GM18951 (cell line): ENCODE measurements around the gene COL5A1.

Experiments used
- POLR2A ChIP-seq: IDR thresholded peaks from 4 replicates; pipeline ENCODE4 v1.6.1; 2011; ENCODE audit warnings: mild to moderate bottlenecking; ENCODE audit not compliant: insufficient read length, insufficient read depth; ENCODE audit errors: extremely low read depth
- in situ Hi-C: fragments of 300-500 bp; cut with MboI; formaldehyde crosslinking; loops from one replicate; pipeline ENCODE4 v1.12.0; 2022; ENCODE audit warnings: low sequenced_read_pairs, mixed read lengths, inconsistent platforms; ENCODE audit not compliant: unreplicated experiment

Gene COL5A1

GRCh38 chr9:134833294-134833880 lies 191.8 kb downstream of the COL5A1 start:
- no peak for TF ChIP-seq POLR2A
- in situ Hi-C loops, result no loop called here

DNA sequence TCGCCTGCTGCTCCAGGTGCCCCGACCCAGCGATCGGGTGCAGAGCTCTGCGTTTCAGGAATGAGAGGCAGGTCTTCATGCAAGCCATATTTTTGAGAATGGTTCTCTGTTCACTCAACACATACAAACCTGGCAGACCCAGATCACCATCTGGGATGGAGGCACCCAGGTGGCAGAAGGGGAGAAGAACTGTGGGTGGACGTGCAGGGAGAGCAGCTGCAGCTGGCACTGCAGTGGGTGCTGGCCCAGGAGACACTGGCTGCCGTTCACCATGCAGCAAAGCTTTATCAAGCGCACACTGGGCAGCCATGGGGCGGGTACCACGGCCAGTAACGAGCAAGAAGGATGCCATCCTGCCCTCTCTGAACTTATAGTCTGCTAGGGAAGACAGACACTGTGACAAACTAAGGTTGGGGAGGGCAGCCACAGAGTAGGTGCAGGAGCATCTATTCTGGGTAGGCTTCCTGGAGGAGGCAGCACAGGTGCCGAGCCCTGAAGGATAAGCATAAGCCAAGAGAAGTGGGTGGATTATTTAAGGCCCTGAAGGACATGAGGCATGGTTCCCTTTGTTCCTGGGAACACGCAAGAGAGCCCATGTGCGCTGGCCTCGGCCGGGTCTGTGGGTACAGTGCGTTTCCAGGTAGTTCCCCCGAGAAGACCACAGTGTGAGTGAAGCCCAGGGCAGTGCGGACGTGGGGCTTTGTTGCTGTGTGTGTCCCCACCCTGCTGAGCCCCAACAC lies 192.8 kb downstream of the COL5A1 start:
- in situ Hi-C loops, result no loop called here
- no peak for TF ChIP-seq POLR2A

GRCh38 chr9:134834957-134835419 lies 193.4 kb downstream of the COL5A1 start:
- TF ChIP-seq POLR2A, result no peak
- in situ Hi-C loops, result no loop called here

DNA sequence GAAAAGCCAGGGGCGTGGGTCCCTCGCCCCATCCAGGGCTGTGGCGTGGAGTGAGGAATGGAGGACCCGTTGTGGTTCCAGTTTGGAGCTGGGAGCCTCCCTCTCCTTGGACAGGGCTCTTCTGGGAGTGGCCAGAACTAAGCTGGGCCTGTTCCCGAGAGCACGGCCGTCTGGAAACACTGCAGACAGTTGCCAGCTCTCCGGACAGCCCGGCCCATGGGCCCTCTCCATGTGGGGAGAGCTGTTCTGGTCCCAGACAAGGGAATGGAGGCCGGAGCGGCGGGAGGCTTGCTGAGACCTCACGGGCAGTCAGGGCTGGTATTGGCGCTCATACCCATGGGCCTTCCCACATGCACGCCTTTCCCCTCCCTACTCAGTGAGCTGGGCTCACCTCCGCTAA lies 193.8 kb downstream of the COL5A1 start:
- TF ChIP-seq POLR2A, result no peak
- in situ Hi-C loops, result no loop called here

GRCh38 chr9:134835987-134836386 lies 194.4 kb downstream of the COL5A1 start:
- no peak for TF ChIP-seq POLR2A
- in situ Hi-C loops, result no loop called here

DNA sequence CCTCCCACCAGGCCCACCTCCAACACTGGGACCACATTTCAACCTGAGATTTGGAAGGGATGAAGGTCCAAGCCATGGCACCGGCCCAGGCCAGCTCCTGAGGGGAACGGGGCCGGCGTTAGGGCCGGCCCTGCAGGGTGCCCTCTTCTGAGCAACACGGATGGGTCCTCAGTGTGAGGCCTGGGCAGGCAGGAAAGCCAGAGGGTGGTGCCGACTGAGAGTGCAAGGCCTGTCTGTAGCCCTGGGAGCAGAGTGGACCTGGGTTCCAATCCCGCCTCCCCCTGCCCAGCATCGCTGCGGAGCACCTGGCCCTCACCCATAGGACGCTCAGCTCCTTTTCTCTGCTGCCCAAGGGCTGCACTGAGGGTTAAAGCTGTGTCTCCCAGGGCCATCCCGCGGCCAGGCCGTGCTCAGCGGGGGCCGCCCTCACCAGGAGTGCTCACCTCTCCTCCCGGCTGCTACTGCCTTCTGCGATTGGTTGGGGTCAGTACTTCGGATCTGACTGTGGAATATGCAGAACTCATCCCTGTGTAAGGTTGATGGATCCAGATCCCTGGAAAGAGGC lies 194.9 kb downstream of the COL5A1 start:
- in situ Hi-C loops, result no loop called here
- no peak for TF ChIP-seq POLR2A

DNA sequence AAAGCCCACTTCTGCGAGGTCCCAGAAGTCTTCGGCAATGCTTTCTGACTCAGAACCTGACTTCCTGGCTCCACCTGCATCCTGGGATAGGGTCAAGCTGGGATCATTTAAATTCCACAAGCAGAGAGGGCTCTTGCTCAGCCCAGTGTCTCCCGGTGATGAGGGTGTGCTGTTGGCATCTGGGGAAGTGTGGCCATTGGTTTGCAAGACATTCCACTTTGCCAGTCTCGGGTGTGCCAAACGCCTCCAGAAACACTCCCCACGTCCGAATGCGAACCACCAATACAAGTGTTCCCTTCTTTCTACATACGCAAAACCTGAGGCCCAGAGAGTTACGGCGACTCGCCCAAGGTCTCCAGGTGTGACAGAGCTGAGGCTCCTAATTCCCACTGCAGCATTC lies 195.9 kb downstream of the COL5A1 start:
- in situ Hi-C loops, result no loop called here

DNA sequence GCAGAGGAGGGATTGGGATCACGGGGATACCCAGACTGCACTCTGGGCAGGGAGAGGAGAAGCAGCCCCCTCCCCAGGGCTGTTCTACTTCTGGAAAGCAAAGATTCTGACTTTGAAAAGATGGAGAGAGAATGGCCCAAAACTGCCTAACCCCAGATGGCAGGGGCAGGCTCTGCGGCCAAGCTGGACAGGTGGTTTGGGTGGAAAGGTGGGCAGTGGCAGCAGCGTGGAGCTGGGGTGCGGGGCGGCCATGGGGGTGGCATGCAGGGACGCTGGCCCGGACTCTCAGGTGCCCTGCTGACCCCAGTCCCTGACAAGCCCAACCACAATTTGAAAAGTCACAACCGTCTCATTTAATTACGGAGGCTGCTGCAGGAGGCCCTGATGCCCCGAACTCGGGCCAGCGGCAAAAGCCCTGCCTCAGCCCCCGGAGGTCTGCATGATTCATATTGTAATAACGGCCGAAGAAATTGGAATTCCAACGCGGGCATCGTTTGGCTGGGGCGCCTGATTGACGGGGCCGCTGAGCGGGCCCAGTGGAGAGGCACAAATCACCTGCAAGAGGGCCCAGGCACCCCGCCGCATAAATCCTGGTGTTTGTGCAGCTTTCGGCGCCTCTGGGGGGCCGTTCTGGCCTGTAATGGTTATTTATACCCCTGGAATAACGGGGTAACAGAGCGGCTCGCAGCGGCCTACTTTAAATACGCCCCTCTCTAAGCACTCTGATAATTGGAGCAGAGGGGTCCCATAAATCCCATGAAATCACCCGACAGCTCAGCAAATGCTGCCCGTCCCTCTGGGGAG lies 197.2 kb downstream of the COL5A1 start:
- in situ Hi-C loops, result no loop called here
- no peak for TF ChIP-seq POLR2A

More for the DNA sequence above, 195.9 kb downstream of the COL5A1 start:
- no peak for TF ChIP-seq POLR2A

GRCh38 chr9:134839455-134840125 lies 198.0 kb downstream of the COL5A1 start:
- in situ Hi-C loops, result no loop called here
- TF ChIP-seq POLR2A, result no peak

DNA sequence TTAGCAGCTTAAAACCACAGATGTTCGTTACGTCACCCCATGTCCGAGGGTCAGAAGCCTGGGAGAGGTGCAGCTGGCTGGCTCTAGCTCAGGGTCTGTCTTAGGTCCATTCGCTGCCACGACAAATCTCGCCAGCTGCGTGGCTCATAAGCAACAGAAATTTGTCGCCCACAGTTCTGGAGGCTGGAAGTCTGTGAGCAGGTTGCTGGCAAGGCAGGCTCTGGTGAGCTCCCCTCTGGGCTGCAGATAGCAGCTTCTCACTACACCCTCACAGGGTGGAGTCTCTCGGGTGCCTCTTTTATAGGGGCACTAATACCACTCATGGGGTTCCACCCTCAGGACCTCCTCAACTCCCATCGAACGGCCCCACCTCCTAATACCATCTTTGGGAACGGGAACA lies 198.9 kb downstream of the COL5A1 start:
- TF ChIP-seq POLR2A, result no peak
- in situ Hi-C loops, result no loop called here

- TF ChIP-seq POLR2A, result no peak
Measured at GRCh38 chr9:134841180-134841904, 199.7 kb downstream of the COL5A1 start.

GRCh38 chr9:134842321-134842720 lies 200.7 kb downstream of the COL5A1 start:
- TF ChIP-seq POLR2A, result no peak
- in situ Hi-C loops, result no loop called here

More at GRCh38 chr9:134841180-134841904, 199.7 kb downstream of the COL5A1 start:
- in situ Hi-C loops, result no loop called here
